ENCODE data around the gene FKRP. TPM values are rescaled to one million over a fixed set of nuclear protein-coding genes. Genes with fewer than 3 reads are reported as not detected.
A peak's percentile ranks its signal among the peaks of the same experiment; 100 is the strongest.
"Not testable (repeated sequence)": the region's sequence is repeated elsewhere in the genome, so short reads cannot be mapped to it uniquely, and the experiment has no call there.

FKRP gene
- total and polyA plus RNA-seq, 2 donors: 10.6 to 19.3 TPM

DNA sequence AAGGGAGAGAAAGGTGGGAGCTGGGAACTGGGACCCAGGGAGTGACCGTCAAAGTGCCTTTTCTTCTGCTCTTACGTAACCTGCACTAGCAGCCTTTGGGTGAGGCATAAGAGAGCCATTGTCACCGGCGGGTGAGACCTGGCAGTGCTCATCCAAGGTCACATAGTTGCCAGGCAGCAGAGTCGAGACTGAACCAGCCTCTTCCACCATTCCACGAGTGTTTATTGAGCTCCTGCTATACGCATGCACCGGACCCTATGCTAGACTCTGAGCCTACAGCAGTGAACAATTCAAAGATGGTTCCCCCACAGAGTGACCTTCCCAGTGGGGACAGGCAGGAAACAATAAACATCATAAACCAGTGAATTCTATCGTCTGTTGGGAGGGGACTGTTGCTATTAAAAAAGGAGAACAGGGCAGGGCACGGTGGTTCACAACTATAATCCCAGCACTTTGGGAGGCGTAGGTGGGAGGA, 19.0 kb downstream of the FKRP start:
- no peak overlapping the region for H3K4me3 ChIP-seq (ENCODE audit: low read depth, low read length)
- no peaks in the 10 kb centered on the region for H3K36me3 ChIP-seq (ENCODE audit: insufficient read depth)
- H3K27ac ChIP-seq (ENCODE audit: low read depth): peak overlapping the region; percentile 77
- no peak for DNase-seq (ENCODE audit: extremely low spot score)
- WGBS: 75% methylated on average over 11 of the region's 11 CpGs
- H3K4me1 ChIP-seq (ENCODE audit: insufficient read depth): no peaks in the 10 kb centered on the region

DNA sequence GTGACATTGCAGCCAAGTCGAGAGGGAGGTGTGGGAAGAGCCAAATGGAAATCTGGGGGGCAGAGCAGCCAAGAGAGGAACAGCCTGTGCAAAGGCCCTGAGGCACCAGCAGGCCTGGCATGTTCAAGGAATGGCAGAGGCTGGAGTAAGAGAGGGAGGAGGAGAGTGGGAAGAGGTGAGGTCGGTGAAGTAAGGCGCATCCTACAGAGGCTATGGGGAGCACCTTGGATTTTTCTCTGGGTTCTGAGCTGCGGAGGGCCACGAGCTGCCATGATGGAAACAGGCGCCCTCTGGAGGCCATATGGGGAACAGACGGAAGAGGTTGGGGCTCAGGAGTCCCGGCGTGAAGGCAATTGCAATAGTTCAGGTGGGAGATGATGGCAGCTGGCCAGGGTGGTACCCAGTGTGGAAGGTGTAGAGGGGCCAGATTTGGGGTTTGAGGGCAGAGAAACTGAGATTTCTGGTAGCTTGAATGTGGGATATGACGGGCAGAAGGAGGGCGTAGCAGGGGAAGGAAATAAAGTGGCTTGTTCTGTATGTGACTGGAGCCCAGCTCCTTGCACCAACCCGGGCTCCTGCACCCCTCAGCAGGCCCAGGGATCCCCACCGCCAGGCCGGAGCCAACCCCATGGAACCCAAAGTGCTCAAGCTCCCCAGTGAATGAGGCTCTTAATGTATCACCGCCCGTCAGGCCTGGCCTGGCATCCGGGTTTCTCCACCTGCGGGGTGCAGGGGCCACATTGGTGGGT, 20.9 kb downstream of the FKRP start:
- H3K36me3 ChIP-seq (ENCODE audit: insufficient read depth): no peaks in the 10 kb centered on the region
- no peak overlapping the region for H3K27ac ChIP-seq (ENCODE audit: low read depth)
- H3K4me3 ChIP-seq (ENCODE audit: low read depth, low read length): no peak overlapping the region
- WGBS: 58% methylated on average over 18 of the region's 18 CpGs
- no peaks in the 10 kb centered on the region for H3K4me1 ChIP-seq (ENCODE audit: insufficient read depth)
- DNase-seq (ENCODE audit: extremely low spot score): no peak

DNA sequence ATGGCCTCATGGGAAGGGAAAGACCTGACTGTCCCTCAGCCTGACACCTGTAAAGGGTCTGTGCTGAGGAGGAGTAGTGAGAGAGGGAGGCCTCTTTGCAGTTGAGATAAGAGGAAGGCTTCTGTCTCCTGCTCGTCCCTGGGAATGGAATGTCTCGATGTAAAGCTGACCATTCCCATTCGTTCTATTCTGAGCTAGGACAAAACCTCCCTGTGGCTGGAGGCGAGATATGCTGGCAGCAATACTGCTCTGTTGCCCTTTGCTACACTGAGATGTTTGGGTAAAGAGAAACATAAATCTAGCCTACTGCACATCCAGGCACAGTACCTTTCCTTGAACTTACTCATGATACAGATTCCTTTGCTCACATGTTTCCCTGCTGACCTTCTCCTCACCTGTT, 22.9 kb downstream of the FKRP start:
- not testable (repeated sequence) for H3K27ac ChIP-seq (ENCODE audit: low read depth); H3K4me1 ChIP-seq (ENCODE audit: insufficient read depth); DNase-seq (ENCODE audit: extremely low spot score); H3K36me3 ChIP-seq (ENCODE audit: insufficient read depth); H3K4me3 ChIP-seq (ENCODE audit: low read depth, low read length)
- 35% methylated on average over 4 of the region's 4 CpGs for WGBS

DNA sequence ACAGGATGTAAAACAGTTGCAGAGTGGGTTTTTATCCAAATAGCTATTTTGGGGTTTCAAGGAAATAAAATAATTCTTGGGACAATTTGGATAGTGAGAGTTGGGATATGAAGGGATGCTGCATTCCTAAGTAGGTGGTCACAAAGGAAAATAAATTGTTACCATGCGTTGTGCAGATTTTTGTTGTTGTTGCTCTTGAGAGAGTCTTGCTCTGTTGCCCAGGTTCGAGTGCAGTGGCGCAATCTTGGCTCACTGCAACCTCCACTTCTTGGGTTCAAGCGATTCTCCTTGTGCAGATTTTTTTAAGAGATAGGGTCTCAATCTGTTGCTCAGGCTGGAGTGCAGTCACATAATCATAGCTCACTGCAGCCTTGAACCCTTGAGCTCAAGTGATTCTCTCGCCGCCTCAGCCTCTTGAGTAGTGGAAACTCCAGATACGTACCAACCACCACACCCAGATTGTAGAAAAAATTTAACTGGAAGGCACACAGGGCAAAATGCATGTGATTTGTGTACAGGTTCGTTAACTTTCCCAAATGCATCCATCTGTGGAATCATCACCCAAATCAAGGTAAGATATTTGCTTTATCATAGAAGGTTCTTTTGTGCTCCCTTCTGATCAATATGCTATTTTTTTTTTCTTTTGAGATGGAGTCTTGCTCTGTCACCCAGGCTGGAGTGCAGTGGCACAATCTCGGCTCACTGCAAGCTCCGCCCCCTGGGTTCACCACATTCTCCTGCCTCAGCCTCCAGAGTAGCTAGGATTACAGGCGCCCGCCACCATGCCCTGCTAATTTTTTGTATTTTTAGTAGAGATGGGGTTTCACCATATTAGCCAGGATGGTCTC, 26.5 kb downstream of the FKRP start:
- no peak for DNase-seq (ENCODE audit: extremely low spot score)
- WGBS: 79% methylated on average over 12 of the region's 12 CpGs
- H3K4me1 ChIP-seq (ENCODE audit: insufficient read depth): no peaks in the 10 kb centered on the region
- H3K4me3 ChIP-seq (ENCODE audit: low read depth, low read length): no peak overlapping the region
- H3K36me3 ChIP-seq (ENCODE audit: insufficient read depth): peaks cover 15% of the 10 kb centered on the region
- H3K27ac ChIP-seq (ENCODE audit: low read depth): no peak overlapping the region

DNA sequence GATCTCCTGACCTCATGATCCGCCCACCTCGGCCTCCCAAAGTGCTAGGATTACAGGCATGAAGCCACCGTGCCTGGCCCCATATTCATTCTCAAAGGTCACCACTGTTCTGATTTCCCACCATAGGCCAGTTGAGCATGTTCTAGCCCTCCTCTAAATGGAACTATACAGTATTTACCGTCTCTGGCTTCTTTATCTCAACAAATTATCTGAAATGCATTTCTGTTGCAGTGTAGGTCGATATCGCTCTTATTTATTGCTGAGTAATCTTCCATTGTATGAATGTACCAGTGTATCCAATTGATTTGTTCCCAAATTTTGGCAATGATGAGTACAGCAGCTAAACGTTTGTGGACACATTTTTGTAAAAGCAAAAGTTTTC, 27.2 kb downstream of the FKRP start:
- Histone ChIP-seq H3K4me3 (ENCODE audit: low read depth, low read length) (no peak overlapping the region), H3K27ac (ENCODE audit: low read depth) (no peak overlapping the region), H3K36me3 (ENCODE audit: insufficient read depth) (peaks cover 15% of the 10 kb centered on the region), H3K4me1 (ENCODE audit: insufficient read depth) (no peaks in the 10 kb centered on the region)
- no peak for DNase-seq (ENCODE audit: extremely low spot score)
- 72% methylated on average over 7 of the region's 7 CpGs for WGBS

DNA sequence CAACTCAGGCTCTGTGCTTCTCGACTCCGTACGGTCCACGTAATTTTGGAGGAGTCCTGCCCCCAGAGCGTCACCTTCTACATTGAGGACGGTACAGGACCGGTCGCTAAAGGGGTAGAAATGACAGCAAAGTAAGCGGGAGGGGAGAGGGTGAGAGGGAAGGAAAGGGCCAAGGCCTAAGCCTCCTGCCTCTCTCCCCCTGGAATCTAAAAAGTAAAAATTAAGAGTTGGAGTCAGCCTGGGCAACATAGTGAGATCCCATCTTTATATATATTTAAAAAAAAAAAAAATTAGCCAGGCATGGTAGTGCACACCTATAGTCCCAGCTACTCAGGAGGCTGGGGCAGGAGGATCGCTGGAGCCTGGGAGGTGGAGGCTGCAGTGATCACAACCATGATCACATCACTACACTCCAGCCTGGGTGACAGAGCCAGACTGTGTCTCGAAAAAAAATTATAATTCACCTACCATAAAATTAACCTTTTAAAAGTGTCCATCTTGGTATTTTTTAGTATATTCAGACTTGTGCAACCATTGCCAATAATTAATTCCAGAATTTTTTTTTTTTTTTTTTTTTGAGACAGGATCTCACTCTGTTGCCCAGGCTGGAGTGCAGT, 29.9 kb downstream of the FKRP start:
- H3K36me3 ChIP-seq (ENCODE audit: insufficient read depth): peaks cover 15% of the 10 kb centered on the region
- WGBS: 93% methylated on average over 11 of the region's 11 CpGs
- H3K27ac ChIP-seq (ENCODE audit: low read depth): no peak overlapping the region
- no peak for DNase-seq (ENCODE audit: extremely low spot score)
- H3K4me3 ChIP-seq (ENCODE audit: low read depth, low read length): no peak overlapping the region
- H3K4me1 ChIP-seq (ENCODE audit: insufficient read depth): no peaks in the 10 kb centered on the region

DNA sequence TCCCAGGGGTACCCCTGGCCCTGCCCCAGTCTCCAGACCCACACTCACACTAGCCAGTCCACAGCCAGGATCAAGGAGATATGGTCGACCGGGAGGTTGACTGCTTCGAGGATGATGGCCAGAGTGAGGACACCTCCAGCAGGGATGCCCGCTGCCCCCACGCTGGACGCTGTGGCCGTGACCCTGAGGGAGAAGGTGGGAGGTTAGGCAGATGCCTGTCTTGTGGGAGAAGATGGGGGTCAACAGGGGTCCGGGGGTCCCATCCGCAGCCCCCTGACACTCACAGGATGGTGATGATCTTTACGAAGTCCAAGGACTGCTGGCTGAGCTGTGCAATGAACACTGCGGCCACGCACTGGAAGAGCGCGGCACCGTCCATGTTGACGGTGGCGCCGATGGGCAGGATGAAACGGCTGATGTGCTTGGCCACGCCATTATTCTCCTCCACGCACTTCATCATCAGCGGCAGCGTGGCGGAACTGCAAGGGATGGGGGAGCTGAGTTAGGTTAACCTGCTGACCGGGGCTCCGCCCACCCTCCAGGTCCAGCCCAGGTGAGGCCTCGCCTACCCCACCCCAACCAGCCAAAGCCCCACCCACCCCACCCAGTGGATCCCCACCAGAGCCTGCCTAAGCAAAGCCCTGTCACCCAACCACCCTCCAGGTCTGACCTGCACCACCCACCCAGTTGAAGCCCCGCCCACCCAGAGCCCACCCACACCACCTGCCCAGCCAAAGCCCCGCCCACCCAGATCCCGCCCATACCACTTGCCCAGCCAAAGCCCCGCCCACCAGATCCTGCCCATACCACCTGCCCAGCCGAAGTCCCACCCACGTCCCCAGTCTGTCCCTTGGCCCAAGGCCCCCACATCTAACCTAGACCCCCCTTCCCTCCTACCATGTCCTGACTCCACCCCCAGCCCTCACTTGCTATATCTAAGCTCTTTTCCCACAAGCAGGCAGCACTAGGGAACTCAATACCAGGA, 31.4 kb downstream of the FKRP start:
- Histone ChIP-seq H3K4me3 (ENCODE audit: low read depth, low read length) (no peak overlapping the region), H3K36me3 (ENCODE audit: insufficient read depth) (peaks cover 15% of the 10 kb centered on the region), H3K27ac (ENCODE audit: low read depth) (no peak overlapping the region), H3K4me1 (ENCODE audit: insufficient read depth) (no peaks in the 10 kb centered on the region)
- WGBS: 95% methylated on average over 33 of the region's 33 CpGs
- no peak for DNase-seq (ENCODE audit: extremely low spot score)

DNA sequence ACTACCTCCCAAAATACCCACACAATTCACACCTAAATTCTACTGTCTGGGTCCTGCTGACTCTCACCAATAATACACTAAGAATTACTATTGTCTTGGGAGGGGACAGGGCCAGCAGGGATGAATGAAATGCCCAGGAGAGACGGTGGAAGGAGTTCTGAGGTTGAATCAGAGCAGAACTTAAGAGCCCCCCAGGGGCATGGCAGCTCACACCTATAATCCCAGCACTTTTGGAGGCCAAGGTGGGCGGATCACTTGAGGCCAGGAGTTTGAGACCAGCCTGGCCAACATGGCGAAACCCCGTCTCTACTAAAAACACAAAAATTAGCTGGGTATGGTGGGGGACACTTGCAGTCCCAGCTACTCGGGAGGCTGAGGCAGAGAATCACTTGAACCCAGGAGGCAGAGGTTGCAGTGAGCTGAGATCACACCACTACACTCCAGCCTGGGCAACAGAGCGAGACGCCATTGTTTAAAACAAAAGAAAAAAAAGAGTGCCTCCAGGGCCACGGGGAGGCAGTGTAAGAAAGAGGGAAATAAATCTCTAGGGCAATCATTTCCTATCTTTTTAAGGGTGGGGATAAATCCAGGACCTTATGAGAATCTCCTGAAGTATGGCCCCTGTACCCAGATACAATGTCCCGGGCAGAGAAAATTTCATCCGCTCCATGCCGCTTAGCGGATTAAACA, 32.2 kb downstream of the FKRP start:
- not testable (repeated sequence) for H3K27ac ChIP-seq (ENCODE audit: low read depth); DNase-seq (ENCODE audit: extremely low spot score); H3K4me1 ChIP-seq (ENCODE audit: insufficient read depth); H3K4me3 ChIP-seq (ENCODE audit: low read depth, low read length)
- peaks cover 15% of the 10 kb centered on the region for H3K36me3 ChIP-seq (ENCODE audit: insufficient read depth)
- 92% methylated on average over 12 of the region's 12 CpGs for WGBS

DNA sequence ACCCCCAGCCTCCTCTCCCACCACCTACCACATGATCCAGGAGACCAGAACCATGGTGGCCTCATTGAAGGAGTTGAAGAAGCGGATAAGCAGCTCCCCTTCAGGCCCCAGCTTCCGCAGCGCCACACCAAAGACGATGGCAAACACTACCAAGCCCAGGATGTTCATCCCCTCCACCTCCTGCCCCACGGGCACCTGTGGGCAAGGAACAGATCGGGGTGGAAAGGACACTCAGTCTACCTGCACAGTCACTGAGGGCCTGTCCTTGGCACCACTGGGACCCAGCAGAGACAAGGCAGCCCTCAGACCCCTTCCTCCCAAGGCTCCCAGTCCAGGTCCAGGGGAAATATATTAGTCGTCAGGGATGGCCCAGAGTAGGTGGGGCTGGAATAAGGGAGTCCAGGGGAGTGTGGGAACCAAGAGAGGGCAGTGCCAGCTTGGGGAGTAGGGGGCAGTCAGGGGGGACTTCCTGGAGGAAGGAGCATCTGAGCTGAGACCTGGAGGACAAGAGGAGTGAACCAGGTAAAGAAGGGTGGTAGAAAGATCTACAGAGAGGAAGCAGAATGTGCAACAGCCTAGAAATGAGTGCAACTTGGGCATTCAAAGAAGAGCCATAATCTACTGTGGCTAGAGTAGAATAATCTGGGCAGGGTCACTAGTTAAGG, 36.6 kb downstream of the FKRP start:
- Histone ChIP-seq H3K27ac (ENCODE audit: low read depth) (no peak overlapping the region), H3K4me1 (ENCODE audit: insufficient read depth) (no peaks in the 10 kb centered on the region), H3K4me3 (ENCODE audit: low read depth, low read length) (no peak overlapping the region), H3K36me3 (ENCODE audit: insufficient read depth) (no peaks in the 10 kb centered on the region)
- DNase-seq (ENCODE audit: extremely low spot score): no peak
- 95% methylated on average over 7 of the region's 7 CpGs for WGBS

DNA sequence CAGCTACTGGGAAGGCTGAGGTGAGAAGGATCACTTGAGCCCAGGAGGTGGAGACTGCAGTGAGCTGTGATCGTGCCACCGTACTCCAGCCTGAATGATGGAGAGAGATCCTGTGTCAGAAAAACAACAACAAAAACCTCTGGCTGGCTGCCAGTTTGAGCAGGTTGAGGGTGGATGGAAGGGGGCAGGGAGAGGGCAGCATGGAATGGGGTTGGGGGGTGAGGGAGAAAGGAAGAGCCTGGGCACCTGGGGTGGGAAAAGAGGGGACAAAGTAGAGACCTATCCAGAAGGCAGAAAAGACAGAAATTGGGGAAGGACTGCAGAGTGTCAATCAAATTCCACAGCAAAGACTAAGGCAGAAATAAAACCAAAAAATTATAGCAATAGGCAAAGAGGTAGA, 37.8 kb downstream of the FKRP start:
- no peak overlapping the region for H3K27ac ChIP-seq (ENCODE audit: low read depth)
- H3K36me3 ChIP-seq (ENCODE audit: insufficient read depth): no peaks in the 10 kb centered on the region
- no peak for DNase-seq (ENCODE audit: extremely low spot score)
- no peaks in the 10 kb centered on the region for H3K4me1 ChIP-seq (ENCODE audit: insufficient read depth)
- no peak overlapping the region for H3K4me3 ChIP-seq (ENCODE audit: low read depth, low read length)
- WGBS: 57% methylated on average over 2 of the region's 2 CpGs

DNA sequence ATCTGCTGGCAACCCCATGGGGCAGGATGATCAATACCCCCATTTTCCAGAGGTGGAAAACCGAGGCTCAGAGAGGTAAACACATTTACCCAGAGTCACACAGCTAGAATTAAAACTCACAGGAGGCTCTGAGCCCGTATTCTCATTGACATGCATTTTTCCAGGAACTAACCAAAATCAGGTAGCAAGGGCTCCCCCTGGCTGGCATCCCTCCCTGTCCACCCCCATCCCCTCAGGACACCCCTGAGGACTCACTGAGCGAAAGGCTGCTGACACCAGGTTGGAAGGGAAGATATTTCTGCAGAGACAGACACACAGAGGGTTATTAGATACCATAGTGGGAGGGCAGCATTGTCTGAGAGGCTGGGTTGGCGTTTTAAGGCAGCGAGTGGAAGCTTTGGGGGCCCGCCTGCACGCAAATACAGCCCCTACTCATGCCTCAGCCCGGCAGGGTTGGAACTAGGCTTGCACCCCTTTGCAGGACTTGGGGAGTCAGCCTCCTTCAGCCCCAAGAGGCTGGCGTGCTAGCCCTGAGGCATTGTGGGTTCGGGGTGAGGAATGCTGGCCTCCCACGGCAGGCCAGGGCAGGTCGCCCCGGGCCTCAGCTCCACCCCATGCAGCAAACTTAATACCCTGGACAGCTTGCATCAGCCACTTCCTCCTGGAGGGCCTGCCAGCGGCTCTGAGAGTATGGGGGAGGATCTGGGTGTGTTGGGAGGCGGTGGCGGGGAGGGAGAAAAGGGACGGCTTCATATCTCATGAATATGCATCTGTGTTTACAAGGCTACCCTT, 38.6 kb downstream of the FKRP start:
- peak overlapping the region; percentile 18 for H3K4me3 ChIP-seq (ENCODE audit: low read depth, low read length)

More for the DNA sequence above, 38.6 kb downstream of the FKRP start:
- H3K36me3 ChIP-seq (ENCODE audit: insufficient read depth): no peaks in the 10 kb centered on the region
- peak overlapping the region; percentile 43 for H3K27ac ChIP-seq (ENCODE audit: low read depth)
- peak; percentile 45 for DNase-seq (ENCODE audit: extremely low spot score)
- 35% methylated on average over 17 of the region's 17 CpGs for WGBS
- no peaks in the 10 kb centered on the region for H3K4me1 ChIP-seq (ENCODE audit: insufficient read depth)

Measured in urinary bladder (tissue), 4 donors.